Measurements from ENCODE around the gene MRPL36.

Gene MRPL36

DNA sequence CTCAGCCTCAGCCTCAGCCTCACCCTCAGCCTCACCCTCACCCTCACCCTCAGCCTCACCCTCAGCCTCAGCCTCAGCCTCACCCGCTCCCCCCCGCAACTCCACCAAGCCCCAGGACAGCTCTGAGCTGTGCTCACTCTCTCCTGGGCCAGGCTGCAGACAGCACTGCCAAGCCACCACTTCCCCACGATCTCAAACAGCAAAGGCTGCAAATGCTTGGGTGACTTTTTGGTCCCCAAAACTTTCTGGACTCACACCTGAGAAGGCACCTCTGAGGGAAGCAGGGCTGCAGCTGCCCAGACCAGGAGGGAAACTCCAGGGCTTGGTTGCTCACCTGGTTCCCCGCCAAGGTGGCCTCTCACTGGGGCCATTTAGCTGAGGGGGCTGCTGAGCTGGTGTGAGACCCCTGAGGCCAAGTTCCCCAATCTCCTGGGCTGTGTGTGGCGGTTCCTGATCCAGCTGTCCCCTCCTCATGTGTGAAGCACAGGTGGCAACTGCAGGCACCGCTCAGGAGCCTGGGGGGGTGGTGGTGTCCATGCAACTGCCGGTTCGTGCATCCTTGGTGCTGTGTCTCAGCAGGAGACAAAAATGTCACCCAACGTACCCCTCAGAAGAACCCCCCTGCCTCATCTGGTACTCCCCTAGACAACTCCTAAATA, 17.8 kb downstream of the MRPL36 start:
- no peak for DNase-seq (ENCODE audit: low spot score)

DNA sequence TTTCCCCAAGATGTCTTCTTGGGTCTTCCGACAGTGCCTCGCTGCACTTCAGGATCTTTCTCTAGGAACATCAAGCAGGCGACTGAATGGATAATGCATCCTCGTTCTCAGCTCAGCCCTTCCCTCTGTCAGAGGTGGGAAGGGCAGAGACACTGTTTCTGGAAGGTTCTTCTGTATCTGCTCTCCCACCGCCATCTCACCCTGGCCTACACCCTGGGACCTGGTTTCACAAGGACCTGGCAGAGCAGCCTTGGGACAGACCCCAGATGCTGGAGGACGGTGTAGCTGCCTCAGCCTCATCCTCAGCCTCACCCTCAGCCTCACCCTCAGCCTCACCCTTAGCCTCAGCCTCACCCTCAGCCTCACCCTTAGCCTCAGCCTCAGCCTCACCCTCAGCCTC, 18.5 kb downstream of the MRPL36 start:
- DNase-seq (ENCODE audit: low spot score) = no peak

DNA sequence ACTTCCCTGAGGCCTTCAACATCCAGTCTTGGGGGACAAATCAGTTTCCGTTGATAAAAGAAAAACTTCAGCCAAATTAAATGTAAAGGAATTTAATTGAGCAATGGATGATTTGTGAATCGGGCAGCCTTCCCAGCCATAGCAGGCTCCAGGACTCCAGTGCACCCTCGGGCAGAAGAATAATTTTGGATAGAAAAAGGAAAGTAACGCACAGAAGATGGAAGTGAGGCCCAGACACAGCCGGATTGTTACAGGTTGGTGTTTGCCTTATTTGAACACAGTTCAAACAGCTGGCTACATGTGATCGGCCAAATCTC, 19.1 kb downstream of the MRPL36 start:
- no peak for DNase-seq (ENCODE audit: low spot score)

DNA sequence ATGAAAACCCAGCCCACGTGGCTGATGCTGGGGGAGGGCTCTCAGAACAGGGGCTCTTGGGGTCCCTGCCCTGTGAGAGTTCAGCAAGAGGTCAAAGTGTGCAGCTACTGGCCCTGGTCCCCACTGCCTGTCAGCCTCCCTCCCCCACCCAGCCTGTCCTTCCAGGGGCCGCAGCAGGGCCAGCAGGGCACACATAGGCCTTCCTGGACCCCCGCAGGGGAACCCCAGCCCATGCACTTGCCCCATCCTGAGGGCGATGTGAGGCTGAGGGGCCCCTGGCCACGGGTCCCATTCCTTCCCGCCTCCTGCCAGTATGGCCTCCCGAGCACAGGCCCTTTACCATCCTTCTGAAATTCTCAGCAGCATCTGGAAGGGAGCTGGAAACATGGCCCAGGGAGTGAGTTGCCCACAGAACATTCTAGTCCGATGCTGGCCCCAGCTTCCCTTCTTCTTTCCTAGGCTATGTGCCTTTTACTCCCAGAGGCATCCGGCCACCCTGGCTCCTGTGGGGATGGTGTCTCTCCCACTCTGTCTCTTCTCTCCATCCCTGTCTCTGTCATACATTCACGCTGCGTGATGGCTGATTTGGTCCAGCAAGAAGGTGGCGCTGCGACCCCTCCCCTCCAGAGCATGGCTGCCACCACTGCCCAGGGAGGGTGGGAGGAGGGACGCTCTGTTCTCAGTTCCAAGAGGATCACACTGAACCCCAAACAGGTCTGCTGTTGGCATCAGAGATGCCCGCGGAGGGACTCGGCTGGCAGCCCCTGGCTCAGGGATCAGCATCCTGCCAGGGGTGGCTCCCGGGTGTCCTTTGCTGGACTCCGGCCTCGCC, 19.6 kb downstream of the MRPL36 start:
- DNase-seq (ENCODE audit: low spot score) = no peak

DNA sequence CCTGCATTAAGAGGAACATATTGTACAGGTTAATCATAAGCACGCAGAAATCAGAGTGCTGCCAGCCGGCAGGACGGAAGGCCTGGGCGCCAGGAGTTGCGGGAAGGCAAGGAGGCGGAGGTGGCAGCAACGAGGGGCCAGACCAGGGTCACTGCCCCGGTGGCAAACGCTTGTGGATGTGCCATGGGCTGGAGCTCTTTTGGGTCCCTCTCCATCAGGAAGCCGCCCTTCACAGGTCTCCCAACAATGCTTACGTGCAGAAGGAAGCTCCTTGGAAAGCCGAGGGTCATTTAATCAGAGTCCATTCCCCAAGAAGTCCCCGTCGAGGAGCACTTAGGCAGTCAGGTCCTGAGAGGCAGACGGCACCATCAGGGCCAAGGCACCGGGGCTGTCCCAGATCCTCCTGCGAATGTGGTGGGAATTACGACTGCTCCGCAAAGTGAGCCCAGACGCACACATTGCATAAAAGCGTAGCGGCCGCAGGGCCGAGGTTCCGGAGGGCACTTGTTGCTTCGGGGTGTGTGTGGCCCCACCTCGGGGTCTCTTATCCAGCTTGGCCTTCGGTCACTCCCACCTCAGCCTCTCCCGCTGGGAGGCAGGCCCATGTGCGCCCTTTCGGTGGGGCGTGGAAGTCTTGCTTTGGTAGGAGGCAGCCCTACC, 20.5 kb downstream of the MRPL36 start:
- DNase-seq (ENCODE audit: low spot score) = no peak

DNA sequence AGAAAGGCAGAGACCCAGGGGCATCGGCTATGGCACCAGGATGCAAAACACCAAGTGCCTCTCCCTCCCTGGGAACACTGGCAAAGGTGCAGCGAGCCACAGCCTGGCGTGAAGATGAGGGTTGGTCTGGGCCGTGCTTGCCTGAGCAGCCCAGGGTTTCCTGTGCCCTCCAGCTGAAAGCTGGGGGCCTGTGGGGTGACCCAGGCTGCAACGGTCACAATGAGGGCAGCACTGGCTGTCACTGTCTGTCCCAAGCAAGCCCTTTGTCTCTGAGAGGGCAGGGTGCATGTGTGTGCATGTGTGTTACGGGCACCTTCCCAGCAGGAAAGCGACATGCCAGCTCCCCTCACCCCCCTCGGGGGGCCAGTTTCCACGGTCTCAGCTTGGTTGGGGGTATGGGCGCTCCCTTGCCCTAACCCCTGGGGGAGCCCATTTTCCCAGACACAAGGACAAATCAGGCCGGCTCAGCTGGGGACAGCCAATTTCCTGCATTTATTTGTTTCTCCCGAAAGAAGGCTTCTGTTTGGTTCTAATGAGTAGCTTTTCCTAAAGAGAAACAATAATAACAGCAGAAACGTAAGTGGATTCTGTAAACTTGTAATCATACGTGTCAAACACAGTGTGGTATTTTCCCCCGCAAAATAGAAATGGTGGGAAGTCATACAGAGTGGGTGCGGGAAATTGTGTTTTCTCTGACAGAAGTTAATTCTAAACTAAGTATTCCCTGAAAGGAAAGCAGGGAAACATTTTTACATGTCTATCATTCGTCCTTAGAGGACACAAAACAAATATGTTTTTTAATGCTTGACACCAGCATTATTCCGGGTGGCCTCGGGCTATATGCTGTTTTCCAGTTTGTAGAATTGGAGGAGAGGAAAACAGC, 21.3 kb downstream of the MRPL36 start:
- no peak for DNase-seq (ENCODE audit: low spot score)

DNA sequence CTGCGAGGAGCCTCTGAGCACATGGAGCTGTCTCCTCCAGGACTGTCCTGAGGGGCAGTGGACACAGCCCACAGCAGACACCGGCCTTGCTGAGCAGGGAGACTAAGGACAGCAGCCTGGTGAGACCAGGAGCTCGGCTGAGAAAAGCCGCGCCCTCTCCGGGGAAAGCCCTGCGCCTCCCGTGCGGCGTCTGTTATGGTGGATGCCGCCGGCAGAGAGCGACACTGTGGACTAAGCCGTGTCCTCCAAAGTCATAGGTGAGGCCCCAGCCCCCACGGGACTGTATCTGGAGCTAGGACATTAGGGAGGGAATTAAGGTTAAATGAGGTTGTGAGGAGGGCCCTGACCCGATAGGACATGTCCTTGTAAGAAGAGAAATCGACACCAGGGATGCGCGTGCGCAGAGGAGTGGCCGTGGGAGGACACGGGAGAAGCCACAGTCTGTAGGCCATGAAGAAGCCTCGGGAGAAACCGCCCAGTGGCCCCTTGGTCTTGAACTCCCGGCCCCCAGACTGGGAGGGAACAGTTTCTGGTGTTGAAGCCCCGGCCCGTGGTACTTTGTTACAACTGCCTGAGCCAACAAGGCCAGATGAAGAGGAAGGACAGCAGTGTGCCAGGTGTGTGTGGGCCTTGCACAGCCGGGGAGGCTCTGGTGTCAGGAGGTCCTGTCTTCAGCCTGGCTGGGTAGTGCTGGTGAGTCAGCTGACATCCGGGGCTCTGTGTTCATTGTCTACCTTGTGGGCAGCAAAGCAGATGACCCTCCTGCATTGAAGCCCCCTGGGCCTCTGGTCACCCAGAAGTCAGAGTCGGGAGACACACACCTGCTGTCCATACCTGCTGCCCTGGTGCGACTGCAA, 22.1 kb downstream of the MRPL36 start:
- DNase-seq (ENCODE audit: low spot score) = no peak

DNA sequence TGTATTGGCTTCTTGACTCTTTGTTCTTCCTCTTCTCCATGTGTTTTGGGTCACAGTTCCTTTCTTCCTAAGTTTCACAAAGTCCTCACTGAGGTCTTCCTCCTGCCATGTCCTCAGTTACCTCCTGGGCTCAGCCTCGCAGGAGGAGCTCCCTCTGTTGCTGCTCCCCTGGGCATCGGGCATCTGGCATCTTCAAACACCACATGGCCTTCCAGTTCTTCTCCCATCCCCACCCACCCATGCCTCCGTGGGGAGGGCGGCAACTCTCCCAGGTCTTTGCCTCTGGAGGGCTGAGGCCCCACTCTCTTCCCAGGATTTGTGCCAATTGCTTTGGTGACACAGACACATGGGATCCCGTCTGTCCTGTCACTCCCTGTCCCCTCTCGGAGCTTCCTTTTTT, 22.8 kb downstream of the MRPL36 start:
- DNase-seq (ENCODE audit: low spot score) = no peak

DNA sequence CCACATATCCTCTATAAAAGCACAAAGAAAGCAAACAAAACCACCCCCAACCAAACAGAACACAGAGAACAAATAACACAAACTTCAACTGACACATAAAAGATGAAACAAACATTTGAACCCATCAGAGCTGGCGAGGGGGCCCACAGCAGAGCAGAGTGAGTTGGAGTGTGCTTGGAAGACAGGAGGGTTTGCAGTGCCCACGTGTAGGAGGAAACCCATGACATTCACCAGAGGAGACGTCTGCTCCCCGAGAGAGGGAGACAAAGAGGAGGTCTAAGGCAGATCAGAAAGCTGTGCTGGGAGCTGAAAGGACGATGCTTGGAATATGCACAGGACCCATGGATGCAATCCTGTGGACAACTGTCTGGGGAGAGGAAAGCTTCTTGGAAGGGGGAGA, 27.0 kb downstream of the MRPL36 start:
- DNase-seq (ENCODE audit: low spot score) = no peak

DNA sequence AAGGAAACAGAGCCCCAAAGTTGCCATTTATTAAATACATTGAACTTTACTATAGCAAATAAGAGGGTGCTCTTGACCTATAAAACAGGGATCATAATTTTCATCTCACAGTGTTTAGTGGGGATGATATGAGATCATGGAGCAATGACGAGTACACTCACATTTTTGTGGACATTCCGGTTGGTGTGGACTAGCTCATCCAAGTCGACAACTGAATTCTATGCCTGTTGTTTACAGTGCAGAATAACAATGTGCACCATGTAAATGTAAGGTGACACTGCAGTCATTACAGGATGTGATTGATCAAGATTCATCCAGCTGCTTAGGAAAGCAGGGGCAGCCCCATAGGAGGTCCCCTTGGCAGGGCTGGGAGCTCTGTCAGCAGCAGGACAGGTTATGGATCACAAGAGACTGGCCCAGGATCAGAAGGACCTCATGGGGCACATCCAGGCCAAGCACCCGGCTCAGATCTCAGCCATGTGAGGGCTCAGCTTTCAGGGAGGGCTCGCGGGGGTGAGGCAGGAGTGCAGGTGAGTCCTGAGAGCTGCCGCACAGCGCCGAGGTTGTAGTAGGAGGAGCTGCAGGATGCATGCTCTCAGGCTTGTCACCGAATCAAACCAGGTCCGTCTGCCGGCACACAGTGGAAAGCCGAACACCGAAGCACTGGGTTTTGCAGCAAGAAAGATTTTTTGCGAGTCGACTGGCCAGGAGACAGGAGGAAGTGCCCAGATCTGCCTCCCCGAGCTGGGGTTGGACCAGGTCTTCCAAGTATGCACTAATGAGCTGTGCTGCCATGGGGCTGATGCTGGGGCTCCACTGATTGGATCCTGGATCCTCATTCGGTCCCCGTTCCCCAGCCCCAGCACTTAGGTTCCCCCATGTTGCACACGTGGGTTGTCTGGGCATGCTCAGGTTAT, 28.2 kb downstream of the MRPL36 start:
- no peak for DNase-seq (ENCODE audit: low spot score)

DNA sequence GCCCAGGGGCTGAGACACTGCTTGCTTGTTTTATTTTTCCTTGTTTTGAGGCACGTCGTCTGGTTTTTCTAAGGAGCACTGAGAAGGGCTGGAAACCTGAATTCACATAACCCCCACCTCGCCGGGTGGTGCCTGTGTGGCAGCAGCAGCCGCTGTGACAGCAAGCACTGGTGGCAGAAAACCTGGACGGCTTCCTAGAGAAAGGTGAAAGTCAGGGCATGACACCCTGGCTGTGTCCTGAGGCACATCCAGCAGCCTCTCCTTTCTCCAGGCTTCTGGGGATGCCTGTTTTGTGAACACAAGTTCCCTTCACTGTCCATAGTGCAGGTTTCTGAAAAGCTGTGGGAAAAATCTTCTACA, 29.2 kb downstream of the MRPL36 start:
- no peak for DNase-seq (ENCODE audit: low spot score)

DNA sequence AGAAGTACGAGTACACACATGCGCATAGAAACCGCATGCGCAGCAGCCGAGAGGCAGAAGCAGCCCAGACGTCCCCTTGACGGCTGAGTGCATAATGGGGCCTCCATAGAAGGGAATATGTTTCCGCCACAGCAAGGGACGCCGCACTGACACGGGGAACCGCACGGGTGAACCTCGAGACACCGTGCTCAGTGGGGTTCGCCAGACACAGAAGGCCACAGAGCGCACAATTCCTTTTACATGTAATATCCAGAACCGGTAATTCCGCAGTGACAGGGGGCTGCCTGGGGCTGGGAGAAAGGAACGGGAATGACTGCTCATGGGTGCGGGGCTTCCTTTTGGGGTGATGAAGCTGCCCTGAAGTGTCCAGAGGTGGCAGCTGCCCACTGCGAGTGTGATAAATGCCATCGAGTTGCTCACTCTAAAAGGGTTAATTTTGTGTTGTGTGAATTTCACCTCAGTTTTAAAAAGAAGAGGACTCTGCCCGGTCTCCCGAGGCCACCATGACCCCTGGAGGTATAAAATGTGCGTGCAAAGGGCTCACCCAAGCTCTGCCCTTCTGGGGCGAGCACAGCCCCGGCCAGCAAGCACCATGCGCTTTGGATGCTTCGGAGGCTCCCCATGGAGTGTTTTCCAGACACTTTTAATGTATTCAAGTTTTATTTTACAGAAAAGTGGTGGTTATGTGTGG, 29.7 kb downstream of the MRPL36 start:
- DNase-seq (ENCODE audit: low spot score) = no peak

DNA sequence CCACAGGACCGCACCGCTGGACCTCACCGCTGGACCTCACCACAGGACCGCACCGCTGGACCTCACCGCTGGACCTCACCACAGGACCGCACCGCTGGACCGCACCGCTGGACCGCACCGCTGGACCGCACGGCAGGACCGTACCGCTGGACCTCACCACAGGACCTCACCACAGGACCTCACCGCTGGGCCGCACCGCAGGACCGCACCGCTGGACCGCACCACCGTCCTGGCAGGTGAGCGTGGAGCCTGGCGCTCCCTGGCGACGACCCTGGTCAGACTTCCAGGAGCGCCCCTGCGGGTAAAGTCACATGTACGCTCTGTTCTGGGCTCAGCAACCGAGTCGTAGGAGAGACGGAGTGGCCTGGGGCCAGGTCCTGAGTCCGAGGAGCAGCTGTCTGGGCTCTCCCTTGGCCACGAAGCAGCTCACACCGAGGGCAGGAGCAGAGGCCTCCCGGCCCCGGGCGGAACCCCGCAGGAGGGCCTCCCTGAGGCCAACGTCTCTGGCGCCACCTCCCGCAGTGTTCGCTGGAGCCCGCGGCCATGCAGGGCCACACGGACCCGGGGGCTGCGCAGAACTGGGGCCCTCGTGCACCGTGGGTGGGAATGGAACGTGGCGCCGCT, 30.5 kb downstream of the MRPL36 start:
- DNase-seq (ENCODE audit: low spot score) = no peak

DNA sequence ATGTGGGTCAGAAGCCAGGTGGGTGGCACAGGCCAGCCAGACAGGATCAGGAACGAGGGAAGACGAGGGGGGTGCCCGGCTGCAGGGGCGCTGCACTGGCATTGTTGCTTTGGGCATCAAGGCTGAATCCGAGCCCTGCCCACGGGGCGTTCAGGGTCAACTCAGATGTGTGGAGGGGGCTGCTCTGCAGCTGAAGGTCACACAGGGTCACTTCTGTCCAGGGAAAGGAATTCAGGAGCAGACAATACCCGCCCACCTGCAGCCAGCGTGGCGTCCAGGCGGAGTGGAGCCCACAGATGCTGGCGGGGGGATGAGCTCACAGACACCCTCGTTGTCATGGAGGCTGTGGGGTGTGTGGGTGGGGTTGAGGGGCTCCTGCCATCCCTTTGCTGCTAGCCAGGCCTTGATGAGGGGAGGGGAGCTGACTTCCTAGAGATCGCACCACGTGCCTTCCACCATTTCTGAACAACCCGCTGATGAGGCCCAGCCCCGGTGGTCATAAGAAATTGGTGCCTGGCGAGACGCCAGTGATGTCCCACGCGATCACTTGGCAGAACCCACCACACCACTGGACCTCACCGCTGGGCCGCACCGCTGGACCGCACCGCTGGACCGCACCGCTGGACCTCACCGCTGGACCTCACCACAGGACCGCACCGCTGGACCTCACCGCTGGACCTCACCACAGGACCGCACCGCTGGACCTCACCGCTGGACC, 31.2 kb downstream of the MRPL36 start:
- no peak for DNase-seq (ENCODE audit: low spot score)

DNA sequence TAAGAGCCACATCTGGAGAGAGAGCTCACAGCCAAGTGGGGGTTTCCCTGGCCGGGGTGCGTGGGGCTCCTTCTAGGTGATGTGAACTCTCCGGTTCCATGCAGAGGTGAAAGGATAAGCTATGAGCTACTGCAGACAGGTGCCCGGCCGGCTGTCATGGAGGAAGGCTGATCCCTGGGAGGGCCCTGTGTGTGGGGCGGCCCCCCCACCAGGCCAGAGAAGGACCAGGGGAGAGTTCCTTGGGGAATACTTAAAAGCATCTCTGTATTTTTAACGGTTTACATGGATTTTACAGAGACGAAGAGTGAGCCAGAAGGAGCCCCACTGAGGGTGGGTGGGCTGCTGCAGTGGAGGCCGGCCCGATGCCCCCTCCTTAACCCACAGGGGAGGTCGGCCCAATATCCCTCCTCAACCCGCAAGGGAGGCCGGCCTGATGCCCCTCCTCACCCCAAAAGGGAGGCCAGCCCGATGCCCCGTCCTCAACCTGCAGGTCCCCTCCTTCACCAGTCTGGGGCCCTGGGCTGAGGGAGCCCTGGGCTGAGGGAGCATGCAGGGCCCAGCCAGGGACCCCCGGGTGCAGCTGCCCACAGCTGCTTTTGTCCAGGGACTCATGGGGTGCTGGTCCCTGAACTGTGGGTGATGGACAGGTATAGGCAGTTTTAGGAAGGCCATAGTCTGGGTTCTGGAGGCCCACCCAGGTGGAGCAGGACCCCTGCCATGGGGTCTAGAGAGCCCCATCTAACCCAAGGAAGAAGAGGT, 31.9 kb downstream of the MRPL36 start:
- no peak for DNase-seq (ENCODE audit: low spot score)

DNA sequence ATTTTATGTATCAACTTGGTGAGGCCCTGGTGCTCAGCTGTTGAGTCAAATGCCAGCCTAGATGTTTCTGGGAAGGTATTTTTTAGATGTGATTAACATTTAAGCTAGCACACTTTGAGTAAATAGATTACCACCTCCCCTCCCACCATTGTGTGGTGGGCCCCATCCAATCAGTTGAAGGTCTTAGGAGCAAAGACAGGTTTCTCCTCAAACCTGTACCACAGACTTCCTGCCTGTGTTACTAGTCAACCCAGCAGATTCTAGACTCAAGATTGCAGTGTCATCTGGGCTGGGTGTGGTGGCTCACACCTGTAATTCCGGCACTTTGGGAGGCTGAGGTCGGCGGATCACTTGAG, 33.8 kb downstream of the MRPL36 start:
- no peak for DNase-seq (ENCODE audit: low spot score)

DNA sequence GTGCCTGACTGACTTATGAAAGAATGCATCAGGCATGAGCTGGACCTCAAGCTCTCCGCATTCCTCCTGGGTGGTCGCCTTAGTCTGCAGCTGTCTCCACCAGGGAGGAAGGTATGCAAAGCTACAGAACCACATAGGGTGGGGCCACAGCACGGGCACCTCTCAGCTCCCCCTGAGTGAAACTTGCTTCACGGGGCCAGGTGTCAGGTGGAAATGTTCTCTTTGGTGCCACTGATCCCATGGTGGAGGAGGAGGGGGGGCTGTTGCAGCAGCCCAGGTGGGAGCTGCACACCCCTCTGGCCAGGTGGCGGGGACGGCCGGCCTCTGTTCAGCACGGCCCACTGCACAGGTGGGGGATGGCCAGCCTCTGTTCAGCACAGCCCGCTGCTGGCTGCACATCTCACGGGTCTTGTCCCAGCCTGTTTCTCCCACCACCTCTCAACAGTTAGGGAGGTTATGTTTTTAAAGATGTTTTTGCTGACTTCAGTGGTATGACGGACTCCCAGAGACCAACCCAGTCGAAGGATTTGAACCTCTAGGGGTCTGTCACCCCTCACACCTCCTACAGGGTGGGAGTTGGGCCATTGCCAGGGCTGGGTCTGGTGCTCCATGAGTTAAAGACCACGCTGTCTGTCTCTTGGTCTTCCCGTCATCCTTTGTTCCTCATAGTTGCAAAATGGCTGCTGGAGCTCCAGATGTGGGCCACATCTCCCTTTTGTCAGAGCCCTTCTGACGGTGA, 34.3 kb downstream of the MRPL36 start:
- no peak for DNase-seq (ENCODE audit: low spot score)
